CD4-positive, alpha-beta T cell (primary cell): ENCODE results near the gene ZNF423. TPM values are rescaled to one million over a fixed set of nuclear protein-coding genes. Genes with fewer than 3 reads are reported as not detected.

ENCODE experiments used
- ATAC-seq: fragments of 200-7000 bp; cut with Tn5 transposase; one replicate; pipeline ENCODE4 v1.10.0; 2022; ENCODE audit warnings: mild to moderate bottlenecking; ENCODE audit not compliant: poor library complexity
- CTCF ChIA-PET: fragments of 350-600 bp; sonication (Branson Sonifier 250); formaldehyde crosslinking; loops from one replicate; lab custom pipeline; 2021; ENCODE audit warnings: antibody characterized with exemption, inconsistent platforms; lab: Charles Lee
- POLR2A ChIA-PET: fragments of 350-600 bp; sonication (Branson Sonifier 250); formaldehyde crosslinking; loops from one replicate; lab custom pipeline; 2021; ENCODE audit warnings: antibody characterized with exemption, inconsistent platforms; lab: Charles Lee
- DNase-seq, 14 experiments: peaks; one replicate each; pipeline ENCODE4 v3.0.0-alpha.2; 2013 to 2020; ENCODE audit warnings: mixed read lengths in 2 of 14
- H3K27ac ChIP-seq, 2 donors: one replicate each; pipeline versions ENCODE4 v1.5.1 to v1.7.0; 2013; ENCODE audit warnings: low read length in 2 of 2, low read depth in 1 of 2, mild to moderate bottlenecking in 1 of 2
- H3K27me3 ChIP-seq, 2 experiments: 1 replicate in 1 of 2; 2 replicates in 1 of 2; pipeline versions ENCODE4 v1.6.1 to v1.7.0; 2013; ENCODE audit warnings: low read length in 2 of 2, control low read depth in 1 of 2, mild to moderate bottlenecking in 1 of 2, moderate library complexity in 1 of 2; ENCODE audit not compliant: insufficient read depth in 2 of 2, control insufficient read depth in 1 of 2
- H3K36me3 ChIP-seq: one replicate; pipeline ENCODE4 v1.6.1; 2013; ENCODE audit warnings: low read length, control low read depth; ENCODE audit not compliant: insufficient read depth
- H3K4me1 ChIP-seq: one replicate; pipeline ENCODE4 v1.6.1; 2013; ENCODE audit warnings: low read length, control low read depth; ENCODE audit not compliant: insufficient read depth
- H3K4me3 ChIP-seq: one replicate; pipeline ENCODE4 v1.5.1; 2013; ENCODE audit warnings: mild to moderate bottlenecking, low read length, moderate library complexity
- H3K9me3 ChIP-seq, 2 experiments: 1 replicate in 1 of 2; 2 replicates in 1 of 2; pipeline versions ENCODE4 v1.6.1 to v1.7.0; 2013; ENCODE audit warnings: low read length in 2 of 2, mild to moderate bottlenecking in 2 of 2, control low read depth in 1 of 2, moderate library complexity in 1 of 2; ENCODE audit not compliant: control insufficient read depth in 1 of 2, insufficient read depth in 1 of 2
- H3K27ac Mint-ChIP-seq: one replicate; pipeline ENCODE4 v1.8.0; 2020; ENCODE audit warnings: mixed read lengths
- H3K27me3 Mint-ChIP-seq: one replicate; pipeline ENCODE4 v1.8.0; 2021; ENCODE audit warnings: mixed read lengths
- H3K36me3 Mint-ChIP-seq: one replicate; pipeline ENCODE4 v1.8.0; 2021; ENCODE audit warnings: low read depth, mixed read lengths
- H3K4me1 Mint-ChIP-seq: one replicate; pipeline ENCODE4 v1.8.0; 2021; ENCODE audit warnings: low read depth, mixed read lengths
- H3K4me3 Mint-ChIP-seq: one replicate; pipeline ENCODE4 v1.8.0; 2020; ENCODE audit warnings: mild to moderate bottlenecking, mixed read lengths
- H3K9me3 Mint-ChIP-seq: one replicate; pipeline ENCODE4 v1.8.0; 2020; ENCODE audit warnings: mixed read lengths
- intact Hi-C, 2 experiments: fragments of 100-400 bp; cut with DNase I in 1 of 2; cut with micrococcal nuclease in 1 of 2; formaldehyde crosslinking; loops; one replicate each; pipeline versions ENCODE4 v1.15.1 to v1.9.0; 2023 to 2025; cut with DNase I, micrococcal nuclease
- total RNA-seq, 174 experiments: library from RNA in 2 of 174; stranded (reverse) in 2 of 174; gene quantifications; one replicate each; pipeline ENCODE4 v1.2.3 and lab custom pipeline; 2021 to 2026
- TF ChIP-seq, protein P1 (sequence below): fragments of 200-600 bp; IDR thresholded peaks from one replicate; pipeline ENCODE4 v1.8.0; 2022; ENCODE audit warnings: antibody characterized with exemption, mild to moderate bottlenecking

ZNF423 gene
- total RNA-seq, 2 experiments from 2014 or later = not detected

DNA sequence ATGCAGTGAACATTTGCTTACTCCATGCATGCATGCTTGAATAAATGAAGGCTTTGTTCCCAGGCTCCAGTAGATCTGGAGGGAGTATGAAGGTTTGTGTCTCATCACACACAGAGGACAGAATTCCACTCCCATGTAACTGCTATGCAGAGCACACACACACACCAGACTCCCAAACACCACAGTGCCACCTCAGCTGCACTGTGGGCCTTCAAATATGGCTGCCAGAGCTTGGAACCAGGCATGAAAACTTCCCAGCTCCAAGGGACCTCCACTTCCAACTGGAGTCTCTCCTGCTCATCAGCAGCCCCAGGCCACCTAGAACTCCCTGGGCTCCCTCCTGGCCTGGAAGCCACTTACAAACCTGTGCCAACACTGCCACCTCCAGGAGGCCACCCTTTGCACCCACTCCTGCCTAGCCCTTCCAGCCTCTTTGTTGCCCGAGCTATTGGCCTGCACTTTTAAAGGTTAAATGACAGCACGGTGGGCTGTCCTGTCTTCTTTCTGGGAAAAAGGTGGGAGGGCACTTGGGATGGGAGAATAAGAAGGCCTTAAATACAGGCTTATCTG, 151.2 kb downstream of the ZNF423 start:
- H3K4me3 ChIP-seq = no peak overlapping the region
- H3K4me1 Mint-ChIP-seq = no peaks in the 10 kb centered on the region
- no peak overlapping the region for H3K27ac ChIP-seq
- peaks cover 5 to 12% of the 10 kb centered on the region in 2 experiments for H3K9me3 ChIP-seq
- no peaks in the 10 kb centered on the region for H3K36me3 Mint-ChIP-seq
- intact Hi-C loops = no loop called here
- no peak overlapping the region for H3K27ac Mint-ChIP-seq
- H3K4me1 ChIP-seq = no peaks in the 10 kb centered on the region
- H3K36me3 ChIP-seq = no peaks in the 10 kb centered on the region
- ChIA-PET POLR2A (no interaction called here), CTCF (no interaction called here)
- H3K27me3 ChIP-seq = no peaks in the 10 kb centered on the region
- H3K27me3 Mint-ChIP-seq = peaks cover under 1% of the 10 kb centered on the region
- no peaks in the 10 kb centered on the region for H3K9me3 Mint-ChIP-seq
- no peak overlapping the region for H3K4me3 Mint-ChIP-seq
- TF ChIP-seq, protein P1, sequence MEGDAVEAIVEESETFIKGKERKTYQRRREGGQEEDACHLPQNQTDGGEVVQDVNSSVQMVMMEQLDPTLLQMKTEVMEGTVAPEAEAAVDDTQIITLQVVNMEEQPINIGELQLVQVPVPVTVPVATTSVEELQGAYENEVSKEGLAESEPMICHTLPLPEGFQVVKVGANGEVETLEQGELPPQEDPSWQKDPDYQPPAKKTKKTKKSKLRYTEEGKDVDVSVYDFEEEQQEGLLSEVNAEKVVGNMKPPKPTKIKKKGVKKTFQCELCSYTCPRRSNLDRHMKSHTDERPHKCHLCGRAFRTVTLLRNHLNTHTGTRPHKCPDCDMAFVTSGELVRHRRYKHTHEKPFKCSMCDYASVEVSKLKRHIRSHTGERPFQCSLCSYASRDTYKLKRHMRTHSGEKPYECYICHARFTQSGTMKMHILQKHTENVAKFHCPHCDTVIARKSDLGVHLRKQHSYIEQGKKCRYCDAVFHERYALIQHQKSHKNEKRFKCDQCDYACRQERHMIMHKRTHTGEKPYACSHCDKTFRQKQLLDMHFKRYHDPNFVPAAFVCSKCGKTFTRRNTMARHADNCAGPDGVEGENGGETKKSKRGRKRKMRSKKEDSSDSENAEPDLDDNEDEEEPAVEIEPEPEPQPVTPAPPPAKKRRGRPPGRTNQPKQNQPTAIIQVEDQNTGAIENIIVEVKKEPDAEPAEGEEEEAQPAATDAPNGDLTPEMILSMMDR = no peak
- no peak for ATAC-seq
- no peak for DNase-seq

DNA sequence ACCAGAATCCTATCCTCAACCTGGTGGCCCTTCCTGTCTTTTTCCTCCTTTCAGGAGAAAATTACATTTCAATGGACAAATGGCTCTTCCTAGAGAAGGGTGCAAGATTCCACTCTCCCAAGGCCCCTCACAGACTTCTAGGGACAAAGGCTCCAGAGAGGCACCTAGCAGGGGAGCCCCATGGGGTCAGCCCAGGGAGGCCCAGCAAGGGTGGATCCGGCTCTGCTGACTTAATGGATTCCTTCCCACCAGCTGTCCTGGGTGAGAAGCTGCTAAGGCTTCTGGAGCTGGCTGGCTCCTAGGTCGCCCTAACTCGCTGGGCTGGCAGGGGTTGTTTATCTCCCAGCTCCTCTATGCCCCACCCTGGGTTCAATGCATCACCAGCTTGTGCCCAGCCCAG, 152.4 kb downstream of the ZNF423 start:
- peaks cover 5 to 12% of the 10 kb centered on the region in 2 experiments for H3K9me3 ChIP-seq
- H3K4me1 ChIP-seq = no peaks in the 10 kb centered on the region
- no peak overlapping the region for H3K4me3 ChIP-seq
- Mint-ChIP-seq H3K4me3 (no peak overlapping the region), H3K4me1 (no peaks in the 10 kb centered on the region), H3K27me3 (peaks cover 11% of the 10 kb centered on the region), H3K9me3 (no peaks in the 10 kb centered on the region), H3K36me3 (no peaks in the 10 kb centered on the region), H3K27ac (no peak overlapping the region)
- intact Hi-C loops = no loop called here
- no peak overlapping the region for H3K27ac ChIP-seq
- ChIA-PET CTCF (no interaction called here), POLR2A (no interaction called here)
- no peaks in the 10 kb centered on the region for H3K36me3 ChIP-seq
- DNase-seq (no peak), ATAC-seq (no peak)
- H3K27me3 ChIP-seq = no peaks in the 10 kb centered on the region
- TF ChIP-seq, protein P1 = no peak

DNA sequence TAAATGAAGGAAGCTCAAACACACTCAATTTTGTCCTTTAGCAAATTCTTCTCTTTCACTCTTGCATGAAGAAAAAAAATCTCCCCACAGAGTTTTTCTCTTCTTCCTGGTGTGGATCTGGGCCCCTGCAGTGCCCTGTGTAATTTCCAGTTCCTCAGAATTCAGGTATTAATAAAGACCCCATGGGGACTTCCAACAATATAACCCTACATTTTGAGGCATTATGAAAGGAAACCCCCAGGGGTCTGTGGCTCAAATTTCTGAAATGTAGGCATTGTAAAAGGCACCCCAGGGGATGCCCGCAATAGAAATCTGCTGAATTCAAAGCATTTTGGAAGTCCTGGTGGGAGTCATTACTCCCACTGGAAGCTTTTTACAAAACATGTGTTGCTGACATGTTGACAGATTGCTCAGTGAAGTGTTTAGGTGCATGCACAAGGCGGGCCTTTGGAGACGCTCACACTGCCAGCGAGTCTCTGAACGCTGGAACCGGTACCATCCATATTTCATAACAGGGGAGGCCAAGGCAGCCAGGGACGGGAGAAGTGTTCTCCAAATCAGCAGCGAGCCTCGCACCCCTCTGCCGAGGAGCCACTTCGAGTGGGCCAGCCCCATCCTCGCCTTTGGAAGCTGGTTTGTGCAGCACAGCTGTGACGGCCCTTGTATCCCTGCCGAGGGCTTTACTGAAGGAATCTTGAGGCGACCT, 154.0 kb downstream of the ZNF423 start:
- intact Hi-C loops = no loop called here
- DNase-seq = no peak
- Mint-ChIP-seq H3K27ac (no peak overlapping the region), H3K27me3 (peaks cover 22% of the 10 kb centered on the region), H3K9me3 (no peaks in the 10 kb centered on the region), H3K36me3 (no peaks in the 10 kb centered on the region), H3K4me1 (no peaks in the 10 kb centered on the region), H3K4me3 (no peak overlapping the region)
- no peak overlapping the region for H3K4me3 ChIP-seq
- H3K9me3 ChIP-seq = peaks cover 5 to 10% of the 10 kb centered on the region in 2 experiments
- no peaks in the 10 kb centered on the region for H3K36me3 ChIP-seq
- no peaks in the 10 kb centered on the region for H3K27me3 ChIP-seq
- no peak overlapping the region for H3K27ac ChIP-seq
- no peak for ATAC-seq
- ChIA-PET POLR2A (no interaction called here), CTCF (no interaction called here)
- TF ChIP-seq, protein P1 = no peak
- no peaks in the 10 kb centered on the region for H3K4me1 ChIP-seq
